Measurements from ENCODE around the gene OPCML. TPM values are rescaled to one million over a fixed set of nuclear protein-coding genes. Genes with fewer than 3 reads are reported as not detected.

The OPCML gene
- total RNA-seq, 4 donors from 2014 or later = 0.06 to 0.83 (median 0.24) TPM

- Histone ChIP-seq H3K9me3 (no peaks in the 10 kb centered on the region), H3K4me3 (no peak overlapping the region), H3K4me1 (no peaks in the 10 kb centered on the region), H3K27ac (replicated peaks in 1 of 4) (no peak overlapping the region), H3K27me3 (peaks cover 0 to 10% (median 0%) of the 10 kb centered on the region in 4 donors), H3K36me3 (no peaks in the 10 kb centered on the region)
- TF ChIP-seq POLR2A (IDR thresholded peaks at IDR 0.05; ENCODE audit: low read depth) (no peak), POLR2AphosphoS5 (IDR thresholded peaks at IDR 0.05) (no peak), EP300 (IDR thresholded peaks at IDR 0.05) (no peak)
- TF ChIP-seq, protein P1, sequence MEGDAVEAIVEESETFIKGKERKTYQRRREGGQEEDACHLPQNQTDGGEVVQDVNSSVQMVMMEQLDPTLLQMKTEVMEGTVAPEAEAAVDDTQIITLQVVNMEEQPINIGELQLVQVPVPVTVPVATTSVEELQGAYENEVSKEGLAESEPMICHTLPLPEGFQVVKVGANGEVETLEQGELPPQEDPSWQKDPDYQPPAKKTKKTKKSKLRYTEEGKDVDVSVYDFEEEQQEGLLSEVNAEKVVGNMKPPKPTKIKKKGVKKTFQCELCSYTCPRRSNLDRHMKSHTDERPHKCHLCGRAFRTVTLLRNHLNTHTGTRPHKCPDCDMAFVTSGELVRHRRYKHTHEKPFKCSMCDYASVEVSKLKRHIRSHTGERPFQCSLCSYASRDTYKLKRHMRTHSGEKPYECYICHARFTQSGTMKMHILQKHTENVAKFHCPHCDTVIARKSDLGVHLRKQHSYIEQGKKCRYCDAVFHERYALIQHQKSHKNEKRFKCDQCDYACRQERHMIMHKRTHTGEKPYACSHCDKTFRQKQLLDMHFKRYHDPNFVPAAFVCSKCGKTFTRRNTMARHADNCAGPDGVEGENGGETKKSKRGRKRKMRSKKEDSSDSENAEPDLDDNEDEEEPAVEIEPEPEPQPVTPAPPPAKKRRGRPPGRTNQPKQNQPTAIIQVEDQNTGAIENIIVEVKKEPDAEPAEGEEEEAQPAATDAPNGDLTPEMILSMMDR (IDR thresholded peaks at IDR 0.05) = no peak
- DNase-seq (ENCODE audit: extremely low spot score) = no peak
- 39% methylated on average over 2 of the region's 2 CpGs for WGBS
- intact Hi-C loops (cut with DNase I) = no loop called here
These were observed 226.3 kb downstream of the OPCML start for GRCh38 chr11:133306019-133306418.

DNA sequence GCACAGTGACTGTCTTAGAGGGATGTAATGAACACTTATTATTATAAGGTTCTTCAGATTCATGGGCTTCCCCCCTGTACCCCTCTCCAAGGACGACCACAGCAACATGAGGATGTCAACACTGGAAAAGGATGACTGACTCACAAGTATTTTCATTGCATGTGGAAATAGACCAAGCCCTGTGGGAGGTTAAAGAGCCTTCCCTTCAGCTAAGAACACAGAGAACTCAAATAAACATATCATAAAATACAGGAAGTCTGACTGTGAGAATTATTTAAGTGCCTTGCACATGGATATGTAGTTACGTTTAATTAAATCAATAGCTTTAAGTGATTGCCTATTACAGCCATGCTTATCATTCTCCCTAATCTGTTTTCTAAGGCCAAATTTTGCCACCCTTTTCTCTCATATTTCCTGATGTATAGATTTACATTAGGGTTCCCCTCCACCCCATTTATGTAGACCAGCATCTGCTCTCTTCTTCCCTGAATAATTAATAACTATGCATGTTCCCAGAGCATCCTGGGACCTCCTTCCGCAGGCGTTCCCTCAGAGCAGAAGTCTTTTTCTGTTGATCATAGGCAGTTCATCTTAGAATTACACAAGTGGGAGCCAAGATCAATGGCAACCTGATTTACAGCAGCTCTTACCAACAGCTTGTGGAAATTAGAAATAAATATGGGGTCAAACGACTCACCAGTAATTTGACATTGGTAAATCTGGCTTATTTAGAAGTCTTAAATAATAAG, 226.9 kb downstream of the OPCML start:
- Histone ChIP-seq H3K4me1 (no peaks in the 10 kb centered on the region), H3K27ac (replicated peaks in 1 of 4) (no peak overlapping the region), H3K4me3 (no peak overlapping the region), H3K9me3 (no peaks in the 10 kb centered on the region), H3K36me3 (no peaks in the 10 kb centered on the region), H3K27me3 (peaks cover 0 to 10% (median 0%) of the 10 kb centered on the region in 4 donors)
- DNase-seq (ENCODE audit: extremely low spot score) = no peak
- WGBS = 69% methylated on average over 5 of the region's 5 CpGs
- TF ChIP-seq, protein P1 (IDR thresholded peaks at IDR 0.05) = no peak
- TF ChIP-seq POLR2A (IDR thresholded peaks at IDR 0.05; ENCODE audit: low read depth) = no peak
- TF ChIP-seq POLR2AphosphoS5 (IDR thresholded peaks at IDR 0.05) = no peak
- no peak for TF ChIP-seq EP300 (IDR thresholded peaks at IDR 0.05)
- intact Hi-C loops (cut with DNase I) = no loop called here

- Histone ChIP-seq H3K36me3 (no peaks in the 10 kb centered on the region), H3K4me3 (no peak overlapping the region), H3K4me1 (no peaks in the 10 kb centered on the region), H3K27me3 (peaks cover 0 to 10% (median 0%) of the 10 kb centered on the region in 4 donors), H3K27ac (replicated peaks in 1 of 4) (no peak overlapping the region), H3K9me3 (no peaks in the 10 kb centered on the region)
- no peak for DNase-seq (ENCODE audit: extremely low spot score)
- no peak for TF ChIP-seq POLR2A (IDR thresholded peaks at IDR 0.05; ENCODE audit: low read depth)
- TF ChIP-seq POLR2AphosphoS5 (IDR thresholded peaks at IDR 0.05) = no peak
- TF ChIP-seq, protein P1 (IDR thresholded peaks at IDR 0.05) = no peak
- no peak for TF ChIP-seq EP300 (IDR thresholded peaks at IDR 0.05)
- intact Hi-C loops (cut with DNase I) = no loop called here
- WGBS = 93% methylated on average over 5 of the region's 5 CpGs
These were observed 229.0 kb downstream of the OPCML start for GRCh38 chr11:133303262-133303661.

DNA sequence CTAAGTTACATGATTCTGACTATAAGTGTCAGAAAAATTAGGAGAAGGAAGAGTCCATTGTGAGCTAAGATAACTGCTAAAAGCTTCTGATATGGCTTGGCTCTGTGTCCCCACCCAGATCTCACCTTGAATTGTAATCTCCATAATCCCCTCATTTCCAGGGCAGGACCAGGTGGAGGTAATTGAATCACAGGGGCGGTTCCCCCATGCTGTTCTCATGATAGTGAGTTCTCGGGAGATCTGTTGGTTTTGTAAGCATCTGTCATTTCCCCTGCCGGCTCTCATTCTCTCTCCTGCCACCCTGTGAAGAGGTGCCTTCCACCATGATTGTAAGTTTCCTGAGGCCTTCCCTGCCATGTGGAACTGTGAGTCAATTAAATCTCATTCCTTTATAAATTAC, 230.2 kb downstream of the OPCML start:
- Histone ChIP-seq H3K27ac (replicated peaks in 1 of 4) (no peak overlapping the region), H3K36me3 (no peaks in the 10 kb centered on the region), H3K9me3 (no peaks in the 10 kb centered on the region), H3K4me1 (no peaks in the 10 kb centered on the region), H3K27me3 (peaks cover 0 to 10% (median 0%) of the 10 kb centered on the region in 4 donors), H3K4me3 (no peak overlapping the region)
- intact Hi-C loops (cut with DNase I) = no loop called here
- TF ChIP-seq, protein P1 (IDR thresholded peaks at IDR 0.05) = no peak
- TF ChIP-seq POLR2A (IDR thresholded peaks at IDR 0.05; ENCODE audit: low read depth) (no peak), POLR2AphosphoS5 (IDR thresholded peaks at IDR 0.05) (no peak), EP300 (IDR thresholded peaks at IDR 0.05) (no peak)
- WGBS = 57% methylated on average over 3 of the region's 3 CpGs
- no peak for DNase-seq (ENCODE audit: extremely low spot score)

Data from esophagus muscularis mucosa (tissue), 4 donors.